ENCODE measurements around the gene TSPAN7.

The TSPAN7 gene

GRCh38 chrX:38649674-38650647, 88.6 kb downstream of the TSPAN7 start:
- no peak for DNase-seq

GRCh38 chrX:38651625-38652601, 90.6 kb downstream of the TSPAN7 start:
- no peak for DNase-seq

- DNase-seq, result no peak
Observed at GRCh38 chrX:38652934-38653442, 91.6 kb downstream of the TSPAN7 start.

GRCh38 chrX:38654302-38654701, 93.0 kb downstream of the TSPAN7 start:
- DNase-seq, result no peak

GRCh38 chrX:38656350-38656915, 95.1 kb downstream of the TSPAN7 start:
- DNase-seq, result no peak

- DNase-seq, result no peak
Observed at GRCh38 chrX:38657562-38657961, 96.2 kb downstream of the TSPAN7 start.

GRCh38 chrX:38660395-38661102, 99.2 kb downstream of the TSPAN7 start:
- DNase-seq, result no peak

GRCh38 chrX:38661103-38661441, 99.7 kb downstream of the TSPAN7 start:
- DNase-seq, result no peak

- DNase-seq, result no peak
Observed at GRCh38 chrX:38661561-38661960, 100.2 kb downstream of the TSPAN7 start.

- no peak for DNase-seq
Observed at GRCh38 chrX:38662640-38663039, 101.3 kb downstream of the TSPAN7 start.

- DNase-seq, result peak; percentile 1
Observed at GRCh38 chrX:38664285-38664684, 102.9 kb downstream of the TSPAN7 start.

- DNase-seq, result no peak
Observed at GRCh38 chrX:38666909-38667308, 105.6 kb downstream of the TSPAN7 start.

- no peak for DNase-seq
Observed at GRCh38 chrX:38668771-38669170, 107.4 kb downstream of the TSPAN7 start.

GRCh38 chrX:38669428-38669827, 108.1 kb downstream of the TSPAN7 start:
- no peak for DNase-seq

- no peak for DNase-seq
Observed at GRCh38 chrX:38672646-38673045, 111.3 kb downstream of the TSPAN7 start.

GRCh38 chrX:38675856-38676255, 114.5 kb downstream of the TSPAN7 start:
- DNase-seq, result no peak

GRCh38 chrX:38678183-38678582, 116.8 kb downstream of the TSPAN7 start:
- DNase-seq, result no peak

- no peak for DNase-seq
Observed at GRCh38 chrX:38678821-38679220, 117.5 kb downstream of the TSPAN7 start.

GRCh38 chrX:38679695-38680094, 118.4 kb downstream of the TSPAN7 start:
- no peak for DNase-seq

GRCh38 chrX:38682095-38682494, 120.8 kb downstream of the TSPAN7 start:
- DNase-seq, result no peak

GRCh38 chrX:38692961-38693360, 131.6 kb downstream of the TSPAN7 start:
- DNase-seq, result no peak

GRCh38 chrX:38694394-38694793, 133.1 kb downstream of the TSPAN7 start:
- no peak for DNase-seq

All from NCI-H1436 (cell line).